GM23248 (cell line): Measurements from ENCODE around the gene CCDC78.

Experiments used
- EZH2 ChIP-seq: fragments of 200-600 bp; sonication (generic); IDR thresholded peaks from 2 replicates; pipeline ENCODE4 v1.6.1; 2018; ENCODE audit warnings: antibody characterized with exemption, mild to moderate bottlenecking; ENCODE audit not compliant: insufficient read depth, poor library complexity, severe bottlenecking
- EZH2phosphoT487 ChIP-seq: fragments of 200-600 bp; sonication (generic); IDR thresholded peaks from 2 replicates; pipeline ENCODE4 v1.6.1; 2018; ENCODE audit warnings: antibody characterized with exemption, moderate library complexity, mild to moderate bottlenecking, low read depth; ENCODE audit not compliant: insufficient read depth

DNA sequence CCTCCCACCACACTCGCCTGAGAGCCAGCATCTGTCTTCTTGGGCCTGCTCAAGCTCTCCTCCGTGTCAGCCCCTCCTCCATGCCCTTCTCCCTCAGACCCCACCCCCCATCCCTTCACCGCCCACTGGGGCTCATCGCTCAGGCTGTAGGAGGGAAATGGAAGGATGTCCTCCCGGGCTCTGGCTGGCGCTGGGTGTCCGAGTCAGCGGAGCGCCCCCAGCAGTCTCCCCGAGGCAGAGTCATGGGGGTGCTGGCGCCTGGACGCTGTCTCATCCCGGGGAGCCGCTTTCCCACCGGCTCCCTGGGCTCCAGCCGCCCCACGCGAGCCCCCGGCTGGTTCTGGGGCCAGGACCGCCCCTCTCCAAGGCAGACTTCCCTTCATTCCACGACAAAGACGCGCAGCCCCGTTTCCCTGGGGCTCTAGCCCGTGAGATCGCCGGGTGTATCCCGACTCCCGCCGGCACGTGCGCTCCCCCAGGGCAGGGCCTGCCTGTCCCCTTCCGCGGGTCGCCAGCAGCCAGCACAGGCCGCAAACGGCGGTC lies 5.7 kb downstream of the CCDC78 start:
- TF ChIP-seq EZH2phosphoT487 (no peak), EZH2 (no peak)
